ES-I3 (cell line): ENCODE data around the gene FOXN3.

Source experiments
- H3K36me3 ChIP-seq: 2 replicates; pipeline ENCODE4 v1.6.1; 2013; ENCODE audit warnings: mild to moderate bottlenecking, low read length, control low read depth, moderate library complexity; ENCODE audit not compliant: insufficient read depth
- H3K4me1 ChIP-seq: 2 replicates; pipeline ENCODE4 v1.6.1; 2013; ENCODE audit warnings: mild to moderate bottlenecking, control low read depth, low read length; ENCODE audit not compliant: insufficient read depth
- H3K9ac ChIP-seq: 2 replicates; pipeline ENCODE4 v1.6.1; 2013; ENCODE audit warnings: low read depth, mild to moderate bottlenecking, low read length, moderate library complexity
- H3K9me3 ChIP-seq: 2 replicates; pipeline ENCODE4 v1.6.1; 2013; ENCODE audit warnings: mild to moderate bottlenecking, low read length, moderate library complexity; ENCODE audit not compliant: control insufficient read depth, insufficient read depth

The FOXN3 gene

DNA sequence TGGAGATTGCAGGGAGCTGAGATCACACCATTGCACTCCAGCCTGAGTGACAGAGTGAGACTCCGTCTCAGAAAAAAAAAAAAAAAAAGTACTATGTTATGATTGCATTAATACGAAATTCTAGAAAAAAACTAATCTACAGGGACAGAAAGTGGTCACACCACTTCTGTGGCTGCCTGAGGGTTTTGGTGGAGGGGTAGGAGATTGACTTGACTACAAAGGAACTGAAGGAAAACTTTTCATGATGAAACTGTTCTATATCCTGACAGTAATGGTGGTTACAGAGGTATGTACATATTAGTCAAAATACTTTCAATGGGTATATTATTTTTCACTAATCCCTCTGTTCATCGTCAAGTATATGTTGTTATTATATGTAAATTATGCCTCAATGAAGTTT, 42.1 kb downstream of the FOXN3 start:
- Histone ChIP-seq H3K9ac (no peak overlapping the region), H3K36me3 (peaks cover 3% of the 10 kb centered on the region; the same call in 1 of the 2 replicates), H3K9me3 (0 out of 2 replicates have a peak, but pooled peaks cover 2% of the 10 kb centered on the region), H3K4me1 (no peaks in the 10 kb centered on the region; the same call in 1 of the 2 replicates)

DNA sequence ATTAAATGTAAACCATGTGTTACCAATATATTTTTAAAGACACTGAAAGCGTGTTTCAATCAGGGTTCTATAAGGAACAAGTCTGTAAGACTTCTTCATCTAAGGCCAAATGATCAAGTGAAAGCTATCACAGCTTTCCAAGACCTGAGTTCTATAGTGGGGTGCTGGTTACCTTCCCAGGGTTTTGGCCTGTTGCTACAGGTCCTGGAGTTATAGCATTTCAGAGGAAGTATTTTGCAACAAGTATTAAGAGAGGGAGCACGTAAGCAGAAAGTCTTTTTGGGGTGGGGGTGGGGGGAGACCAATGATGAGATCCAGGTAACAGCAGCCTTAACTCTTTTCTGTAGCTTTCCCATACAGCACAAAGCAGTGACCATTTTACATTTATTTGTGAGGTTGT, 43.8 kb downstream of the FOXN3 start:
- Histone ChIP-seq H3K4me1 (no peaks in the 10 kb centered on the region; the same call in 1 of the 2 replicates), H3K9ac (no peak overlapping the region), H3K36me3 (no peaks in the 10 kb centered on the region; the same call in 1 of the 2 replicates), H3K9me3 (0 out of 2 replicates have a peak, but pooled peaks cover 2% of the 10 kb centered on the region)

- Histone ChIP-seq H3K4me1 (no peaks in the 10 kb centered on the region; the same call in 1 of the 2 replicates), H3K9ac (no peak overlapping the region)
Observed at GRCh38 chr14:89372512-89372883, 44.5 kb downstream of the FOXN3 start.

GRCh38 chr14:89371585-89372511, 45.2 kb downstream of the FOXN3 start:
- Histone ChIP-seq H3K9ac (no peak overlapping the region), H3K4me1 (no peaks in the 10 kb centered on the region; the same call in 1 of the 2 replicates), H3K36me3 (no peaks in the 10 kb centered on the region), H3K9me3 (no peaks in the 10 kb centered on the region)

More at GRCh38 chr14:89372512-89372883, 44.5 kb downstream of the FOXN3 start:
- H3K36me3 ChIP-seq = no peaks in the 10 kb centered on the region
- H3K9me3 ChIP-seq = 0 out of 2 replicates have a peak, but pooled peaks cover 2% of the 10 kb centered on the region

DNA sequence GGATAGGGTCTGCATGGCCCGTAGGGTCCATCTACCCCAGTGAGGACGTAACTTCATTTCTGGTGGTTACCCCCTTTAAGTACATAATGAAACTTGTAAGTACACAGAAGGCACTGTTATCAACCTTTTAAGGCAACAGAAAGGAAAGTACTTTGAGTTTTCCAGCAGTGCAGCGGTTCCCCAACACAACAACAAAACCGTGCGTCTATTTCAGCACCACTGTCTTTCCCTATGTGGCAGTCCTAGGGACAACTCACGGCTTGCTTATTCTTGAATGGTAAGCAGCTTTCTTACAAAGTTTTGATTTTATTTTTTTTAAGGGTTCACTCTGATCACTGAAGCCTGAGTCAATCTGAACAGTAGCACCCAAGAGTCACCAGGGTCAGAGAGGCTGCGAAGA, 46.3 kb downstream of the FOXN3 start:
- H3K36me3 ChIP-seq = no peaks in the 10 kb centered on the region
- no peaks in the 10 kb centered on the region for H3K9me3 ChIP-seq
- H3K4me1 ChIP-seq = no peaks in the 10 kb centered on the region; the same call in 1 of the 2 replicates
- no peak overlapping the region for H3K9ac ChIP-seq

- no peak overlapping the region for H3K9ac ChIP-seq
- peaks cover 2% of the 10 kb centered on the region; the same call in 1 of the 2 replicates for H3K4me1 ChIP-seq
- no peaks in the 10 kb centered on the region for H3K9me3 ChIP-seq
- no peaks in the 10 kb centered on the region for H3K36me3 ChIP-seq
Observed at GRCh38 chr14:89370381-89370780, 46.7 kb downstream of the FOXN3 start.

GRCh38 chr14:89369656-89370055, 47.4 kb downstream of the FOXN3 start:
- Histone ChIP-seq H3K4me1 (peaks cover 7% of the 10 kb centered on the region; the same call in 1 of the 2 replicates), H3K9ac (no peak overlapping the region), H3K9me3 (no peaks in the 10 kb centered on the region), H3K36me3 (no peaks in the 10 kb centered on the region)

GRCh38 chr14:89368490-89369477, 48.2 kb downstream of the FOXN3 start:
- Histone ChIP-seq H3K4me1 (peaks cover 7% of the 10 kb centered on the region; the same call in 1 of the 2 replicates), H3K9me3 (no peaks in the 10 kb centered on the region), H3K9ac (no peak overlapping the region), H3K36me3 (no peaks in the 10 kb centered on the region)

DNA sequence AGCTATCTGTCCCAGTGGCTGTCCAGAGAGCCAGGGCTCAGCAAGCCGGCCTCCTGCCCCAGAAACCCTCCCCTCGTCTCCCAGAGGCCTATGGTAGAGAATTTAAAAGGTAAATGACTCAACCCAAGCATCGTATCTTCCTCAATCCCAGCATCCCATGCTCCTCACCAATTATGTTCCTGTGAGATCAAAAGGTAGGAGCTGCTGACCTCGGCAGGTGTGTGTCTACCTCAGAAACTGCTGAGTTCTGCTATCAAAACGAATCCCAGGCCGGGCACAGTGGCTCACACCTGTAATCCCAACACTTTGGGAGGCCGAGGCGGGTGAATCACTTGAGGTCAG, 49.3 kb downstream of the FOXN3 start:
- no peak overlapping the region for H3K9ac ChIP-seq
- H3K36me3 ChIP-seq = no peaks in the 10 kb centered on the region
- peaks cover 7% of the 10 kb centered on the region; the same call in 1 of the 2 replicates for H3K4me1 ChIP-seq
- H3K9me3 ChIP-seq = no peaks in the 10 kb centered on the region

GRCh38 chr14:89366864-89367778, 49.9 kb downstream of the FOXN3 start:
- Histone ChIP-seq H3K9ac (no peak overlapping the region), H3K9me3 (no peaks in the 10 kb centered on the region), H3K36me3 (no peaks in the 10 kb centered on the region), H3K4me1 (peaks cover 7% of the 10 kb centered on the region; the same call in 1 of the 2 replicates)

- no peaks in the 10 kb centered on the region for H3K9me3 ChIP-seq
- no peak overlapping the region for H3K9ac ChIP-seq
- peaks cover 7% of the 10 kb centered on the region; the same call in 1 of the 2 replicates for H3K4me1 ChIP-seq
- no peaks in the 10 kb centered on the region for H3K36me3 ChIP-seq
Observed at GRCh38 chr14:89365061-89365801, 51.8 kb downstream of the FOXN3 start.

GRCh38 chr14:89364316-89364715, 52.7 kb downstream of the FOXN3 start:
- peaks cover 7% of the 10 kb centered on the region; the same call in 1 of the 2 replicates for H3K4me1 ChIP-seq

GRCh38 chr14:89360277-89360676, 56.8 kb downstream of the FOXN3 start:
- Histone ChIP-seq H3K9ac (no peak overlapping the region), H3K9me3 (no peaks in the 10 kb centered on the region), H3K4me1 (peaks cover 4% of the 10 kb centered on the region; the same call in 1 of the 2 replicates), H3K36me3 (peaks cover 5% of the 10 kb centered on the region; the same call in 1 of the 2 replicates)

More at GRCh38 chr14:89364316-89364715, 52.7 kb downstream of the FOXN3 start:
- H3K36me3 ChIP-seq = peaks cover 2% of the 10 kb centered on the region; the same call in 1 of the 2 replicates
- H3K9ac ChIP-seq = no peak overlapping the region
- no peaks in the 10 kb centered on the region for H3K9me3 ChIP-seq
